Measurements from ENCODE around the gene BID. TPM values are rescaled to one million over a fixed set of nuclear protein-coding genes. Genes with fewer than 3 reads are reported as not detected.

Gene BID
- total RNA-seq, 1 donor from 2014 or later, result 16.6 TPM

- H3K9me3 Mint-ChIP-seq, result no peaks in the 10 kb centered on the region
- TF ChIP-seq CTCF (IDR thresholded peaks at IDR 0.05) (peak; percentile 78), EZH2 (IDR thresholded peaks at IDR 0.05) (no peak), EZH2phosphoT487 (IDR thresholded peaks at IDR 0.05) (no peak)
- Histone ChIP-seq H3K4me2 (no peak overlapping the region), H4K20me1 (ENCODE audit: low read depth) (peaks cover 6% of the 10 kb centered on the region), H3K27me3 (no peaks in the 10 kb centered on the region), H3K9me3 (ENCODE audit: low read depth) (no peaks in the 10 kb centered on the region), H2AFZ (replicated peaks) (no peak overlapping the region), H3K4me3 (no peak overlapping the region), H3K27ac (no peak overlapping the region), H3F3A (ENCODE audit: low read depth) (peaks cover 5% of the 10 kb centered on the region), H3K4me1 (peaks cover 11% of the 10 kb centered on the region), H3K9ac (no peak overlapping the region), H3K36me3 (no peaks in the 10 kb centered on the region), H3K79me2 (ENCODE audit: low read depth) (no peaks in the 10 kb centered on the region)
- H3K36me3 Mint-ChIP-seq, result no peaks in the 10 kb centered on the region
- H3K27me3 Mint-ChIP-seq (ENCODE audit: insufficient read depth, low read depth), result no peaks in the 10 kb centered on the region
- no peak overlapping the region for H3K27ac Mint-ChIP-seq
- peaks cover 2% of the 10 kb centered on the region for H3K4me1 Mint-ChIP-seq
- peak; percentile 92 for DNase-seq (ENCODE audit: low spot score)
- H3K4me3 Mint-ChIP-seq, result no peak overlapping the region
These were observed 31.8 kb downstream of the BID start for GRCh38 chr22:17742527-17742902.

GRCh38 chr22:17741866-17742526 lies 32.3 kb downstream of the BID start:
- no peaks in the 10 kb centered on the region for H3K27me3 Mint-ChIP-seq (ENCODE audit: insufficient read depth, low read depth)
- no peaks in the 10 kb centered on the region for H3K36me3 Mint-ChIP-seq
- no peak overlapping the region for H3K4me2 ChIP-seq
- H3K79me2 ChIP-seq (ENCODE audit: low read depth), result no peaks in the 10 kb centered on the region
- no peaks in the 10 kb centered on the region for H3K9me3 ChIP-seq (ENCODE audit: low read depth)
- no peak for DNase-seq (ENCODE audit: low spot score)
- no peak overlapping the region for H2AFZ ChIP-seq (replicated peaks)
- H3K4me3 ChIP-seq, result no peak overlapping the region
- no peaks in the 10 kb centered on the region for H3K36me3 ChIP-seq
- H3K4me1 Mint-ChIP-seq, result peaks cover 2% of the 10 kb centered on the region
- no peak overlapping the region for H3K9ac ChIP-seq
- peaks cover 5% of the 10 kb centered on the region for H3F3A ChIP-seq (ENCODE audit: low read depth)
- peaks cover 11% of the 10 kb centered on the region for H3K4me1 ChIP-seq
- no peaks in the 10 kb centered on the region for H3K9me3 Mint-ChIP-seq
- H3K4me3 Mint-ChIP-seq, result no peak overlapping the region
- peaks cover 6% of the 10 kb centered on the region for H4K20me1 ChIP-seq (ENCODE audit: low read depth)
- TF ChIP-seq EZH2 (IDR thresholded peaks at IDR 0.05) (no peak), EZH2phosphoT487 (IDR thresholded peaks at IDR 0.05) (no peak), CTCF (IDR thresholded peaks at IDR 0.05) (no peak)
- no peaks in the 10 kb centered on the region for H3K27me3 ChIP-seq
- no peak overlapping the region for H3K27ac Mint-ChIP-seq
- no peak overlapping the region for H3K27ac ChIP-seq

GRCh38 chr22:17739196-17739975 lies 34.9 kb downstream of the BID start:
- Histone ChIP-seq H3K79me2 (ENCODE audit: low read depth) (no peaks in the 10 kb centered on the region), H2AFZ (replicated peaks) (no peak overlapping the region), H3K36me3 (no peaks in the 10 kb centered on the region), H3K4me3 (no peak overlapping the region), H3K4me2 (no peak overlapping the region), H3K27me3 (no peaks in the 10 kb centered on the region), H3K9ac (no peak overlapping the region), H4K20me1 (ENCODE audit: low read depth) (peaks cover 6% of the 10 kb centered on the region), H3K9me3 (ENCODE audit: low read depth) (no peaks in the 10 kb centered on the region), H3F3A (ENCODE audit: low read depth) (peaks cover 5% of the 10 kb centered on the region), H3K4me1 (peaks cover 8% of the 10 kb centered on the region), H3K27ac (no peak overlapping the region)
- no peaks in the 10 kb centered on the region for H3K36me3 Mint-ChIP-seq
- no peak overlapping the region for H3K4me3 Mint-ChIP-seq
- no peaks in the 10 kb centered on the region for H3K27me3 Mint-ChIP-seq (ENCODE audit: insufficient read depth, low read depth)
- no peaks in the 10 kb centered on the region for H3K9me3 Mint-ChIP-seq
- no peak for DNase-seq (ENCODE audit: low spot score)
- no peak overlapping the region for H3K27ac Mint-ChIP-seq
- TF ChIP-seq EZH2 (IDR thresholded peaks at IDR 0.05) (no peak), EZH2phosphoT487 (IDR thresholded peaks at IDR 0.05) (no peak), CTCF (IDR thresholded peaks at IDR 0.05) (no peak)
- peaks cover 2% of the 10 kb centered on the region for H3K4me1 Mint-ChIP-seq

All from neural progenitor cell (in vitro differentiated cells).